Fibroblast of mammary gland (primary cell): ENCODE data around the gene PPP3CA.
A peak's percentile ranks its signal among the peaks of the same experiment; 100 is the strongest.

Source experiments
- DNase-seq: peaks from one replicate; pipeline ENCODE4 v3.0.0-alpha.2; 2010; ENCODE audit warnings: low read depth
- H3K4me3 ChIP-seq: 2 replicates; pipeline ENCODE4 v1.5.1; 2011; ENCODE audit warnings: low read depth, mild to moderate bottlenecking, low read length, moderate library complexity; ENCODE audit not compliant: control insufficient read depth
- TF ChIP-seq, protein P1 (sequence below): conservative IDR thresholded peaks from 2 replicates; pipeline ENCODE4 v1.5.1; 2011; ENCODE audit warnings: low read depth, low read length, inconsistent platforms; ENCODE audit not compliant: control insufficient read depth, insufficient read depth

PPP3CA gene

DNA sequence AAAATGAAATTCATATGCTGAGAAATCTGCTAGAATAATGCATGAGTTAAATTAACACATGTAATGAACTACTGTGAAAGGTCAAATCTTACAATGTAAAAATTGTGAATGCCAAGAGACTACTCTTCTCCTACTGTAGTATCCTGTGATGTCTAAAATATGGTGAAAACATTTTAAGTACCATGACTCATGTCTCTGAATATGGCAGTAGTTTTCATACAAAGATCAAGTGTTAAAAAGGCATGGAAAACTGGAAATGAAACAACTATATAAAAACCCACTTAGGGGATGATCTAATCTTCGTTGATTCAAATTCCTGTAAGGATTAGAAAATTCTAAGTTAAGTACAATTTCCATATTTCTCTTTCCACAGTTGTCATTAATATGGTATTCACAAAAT is 221.3 kb downstream of the PPP3CA start:
- TF ChIP-seq, protein P1, sequence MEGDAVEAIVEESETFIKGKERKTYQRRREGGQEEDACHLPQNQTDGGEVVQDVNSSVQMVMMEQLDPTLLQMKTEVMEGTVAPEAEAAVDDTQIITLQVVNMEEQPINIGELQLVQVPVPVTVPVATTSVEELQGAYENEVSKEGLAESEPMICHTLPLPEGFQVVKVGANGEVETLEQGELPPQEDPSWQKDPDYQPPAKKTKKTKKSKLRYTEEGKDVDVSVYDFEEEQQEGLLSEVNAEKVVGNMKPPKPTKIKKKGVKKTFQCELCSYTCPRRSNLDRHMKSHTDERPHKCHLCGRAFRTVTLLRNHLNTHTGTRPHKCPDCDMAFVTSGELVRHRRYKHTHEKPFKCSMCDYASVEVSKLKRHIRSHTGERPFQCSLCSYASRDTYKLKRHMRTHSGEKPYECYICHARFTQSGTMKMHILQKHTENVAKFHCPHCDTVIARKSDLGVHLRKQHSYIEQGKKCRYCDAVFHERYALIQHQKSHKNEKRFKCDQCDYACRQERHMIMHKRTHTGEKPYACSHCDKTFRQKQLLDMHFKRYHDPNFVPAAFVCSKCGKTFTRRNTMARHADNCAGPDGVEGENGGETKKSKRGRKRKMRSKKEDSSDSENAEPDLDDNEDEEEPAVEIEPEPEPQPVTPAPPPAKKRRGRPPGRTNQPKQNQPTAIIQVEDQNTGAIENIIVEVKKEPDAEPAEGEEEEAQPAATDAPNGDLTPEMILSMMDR: no peak
- no peak overlapping the region for H3K4me3 ChIP-seq
- peak; percentile 55 for DNase-seq

DNA sequence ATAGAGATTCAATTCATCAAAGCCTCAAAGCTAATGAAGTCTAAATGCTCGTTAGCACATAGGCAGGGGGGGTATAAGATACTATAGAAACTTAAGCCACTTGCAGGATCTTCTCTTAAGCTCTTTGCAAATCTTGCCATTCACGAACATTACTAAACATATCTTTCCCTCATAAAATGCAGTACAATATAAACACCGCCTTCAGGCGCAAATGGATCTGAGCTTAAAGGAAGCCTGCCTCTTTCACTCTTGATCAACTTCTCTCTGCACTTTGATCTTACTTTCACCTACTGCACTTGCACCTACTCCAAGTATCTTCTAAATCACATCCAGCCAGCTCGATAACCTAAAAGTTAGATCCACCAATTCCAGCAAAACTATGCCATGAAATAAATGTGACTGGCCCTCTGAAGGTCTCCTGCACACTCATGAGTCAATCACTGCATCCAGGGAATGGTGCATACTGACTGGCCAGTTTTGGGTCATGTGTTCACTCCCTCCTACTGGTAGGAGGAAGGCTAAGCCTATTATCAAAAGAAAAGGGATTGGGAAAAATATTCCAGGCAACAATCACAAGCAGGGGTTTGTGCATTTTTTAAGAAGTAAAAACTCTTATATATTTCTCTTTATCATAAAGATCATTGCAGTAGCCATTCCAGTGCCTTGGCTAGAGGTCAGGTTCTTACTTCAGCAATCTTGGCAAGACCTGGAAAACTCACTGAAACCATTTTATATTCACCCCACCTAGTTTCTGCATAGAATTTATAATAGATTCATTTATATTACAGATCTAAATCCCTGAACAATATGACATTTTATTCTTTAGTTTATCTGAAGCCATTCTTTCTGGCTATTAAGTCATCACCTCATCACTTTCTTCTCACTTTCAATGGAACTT is 222.0 kb downstream of the PPP3CA start:
- H3K4me3 ChIP-seq: no peak overlapping the region
- DNase-seq: no peak
- TF ChIP-seq, protein P1: no peak

DNA sequence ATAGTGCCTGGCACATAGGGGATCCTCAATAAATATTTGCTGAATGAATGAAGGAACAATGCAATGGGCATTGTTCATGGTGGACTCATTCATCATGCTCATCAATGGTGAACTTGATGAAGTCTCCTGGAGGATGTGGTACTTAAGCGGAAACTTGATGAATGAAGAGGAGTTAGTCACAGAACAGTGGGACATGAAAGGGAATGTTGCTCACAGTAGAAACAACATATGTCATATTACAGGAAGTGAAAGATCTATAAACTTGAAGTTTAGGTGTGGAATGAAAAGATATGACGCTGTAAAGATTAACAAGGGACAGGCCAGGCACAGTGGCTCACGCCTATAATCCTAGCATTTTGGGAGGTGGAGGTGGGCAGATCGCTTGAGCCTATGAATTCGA is 224.1 kb downstream of the PPP3CA start:
- no peak for DNase-seq
- TF ChIP-seq, protein P1: no peak

DNA sequence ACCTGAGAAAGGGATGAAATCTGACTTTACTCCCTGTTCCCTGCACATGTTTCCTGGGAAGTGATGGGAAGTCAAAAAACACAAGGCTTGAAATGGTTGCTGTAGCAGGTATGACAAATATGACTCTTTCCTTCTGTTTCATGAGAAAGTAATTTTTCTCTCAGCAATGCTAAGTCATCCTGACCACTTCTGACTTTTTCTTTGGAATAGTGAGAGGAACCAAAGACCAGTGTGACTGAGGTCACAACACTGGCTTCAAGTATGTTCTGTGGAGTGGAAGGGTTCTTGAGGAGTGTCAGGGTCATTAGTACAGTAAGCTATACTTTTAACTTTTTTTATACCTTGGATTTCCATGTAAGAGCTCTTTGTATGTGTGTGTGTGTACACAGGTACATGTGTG is 225.3 kb downstream of the PPP3CA start:
- no peak for DNase-seq
- no peak overlapping the region for H3K4me3 ChIP-seq
- TF ChIP-seq, protein P1: no peak

More for the DNA sequence above, 224.1 kb downstream of the PPP3CA start:
- no peak overlapping the region for H3K4me3 ChIP-seq

DNA sequence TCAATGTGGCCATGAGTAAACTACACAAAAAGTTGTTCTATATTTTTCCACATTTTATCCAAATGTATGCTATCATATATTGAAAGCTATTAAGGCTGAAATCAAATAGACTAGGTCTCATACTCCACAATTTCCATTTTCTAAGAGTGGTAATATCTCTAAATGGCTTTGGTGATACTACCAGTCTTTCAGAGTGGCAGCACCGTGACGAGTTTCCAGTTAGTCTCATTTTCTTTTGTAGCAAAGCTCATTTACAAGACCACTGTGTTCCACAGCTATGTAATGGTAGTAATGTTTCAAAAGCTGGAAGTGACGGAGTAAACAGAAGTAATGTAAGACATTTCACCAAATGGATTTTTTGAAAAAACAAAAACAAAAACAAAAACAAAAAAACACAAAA is 228.2 kb downstream of the PPP3CA start:
- H3K4me3 ChIP-seq: no peak overlapping the region
- TF ChIP-seq, protein P1: no peak
- no peak for DNase-seq

DNA sequence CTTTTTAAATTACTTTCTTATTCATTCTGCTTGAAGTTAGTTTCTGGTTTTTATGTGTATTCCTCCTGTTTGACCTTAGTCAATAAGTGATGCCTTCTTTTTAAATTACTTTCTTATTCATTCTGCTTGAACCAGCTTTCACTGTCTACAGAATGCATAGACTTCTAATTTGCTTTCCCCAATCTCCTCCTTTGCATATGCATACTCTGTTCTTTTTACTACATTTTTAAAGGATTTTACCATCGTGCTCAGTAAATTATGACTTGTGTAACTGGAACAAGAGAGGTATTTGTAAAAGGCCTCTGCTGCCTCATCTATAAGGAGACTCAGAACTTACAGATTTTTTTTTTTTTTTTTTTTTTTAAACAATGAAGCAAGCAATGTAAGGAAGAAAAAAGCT is 228.7 kb downstream of the PPP3CA start:
- no peak overlapping the region for H3K4me3 ChIP-seq
- no peak for DNase-seq
- TF ChIP-seq, protein P1: no peak

DNA sequence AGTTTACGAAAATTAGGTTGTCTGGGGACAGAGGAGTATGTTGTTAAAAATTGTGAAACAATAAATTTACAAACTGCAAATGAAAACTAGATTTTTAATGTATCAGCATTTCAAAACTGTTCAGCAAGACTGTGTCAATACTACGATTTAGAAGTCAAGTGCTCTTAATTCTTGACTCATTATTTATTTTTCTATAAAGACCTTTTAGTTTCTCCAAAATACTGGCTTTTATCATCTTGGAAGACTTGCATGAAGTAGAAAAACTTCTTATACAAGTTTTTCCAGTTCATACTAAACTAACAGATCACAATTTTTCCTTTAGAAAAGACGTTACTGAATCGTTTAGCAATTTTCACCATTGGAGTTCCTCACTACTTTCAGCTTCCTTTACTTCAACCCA is 231.4 kb downstream of the PPP3CA start:
- H3K4me3 ChIP-seq: no peak overlapping the region
- TF ChIP-seq, protein P1: no peak
- DNase-seq: no peak
